Pancreas (tissue), 10 donors: ENCODE results near the gene VMP1. TPM values are rescaled to one million over a fixed set of nuclear protein-coding genes. Genes with fewer than 3 reads are reported as not detected.
"Not testable (repeated sequence)": the region's sequence is repeated elsewhere in the genome, so short reads cannot be mapped to it uniquely, and the experiment has no call there.

ENCODE experiments used
- ATAC-seq, 4 donors: fragments of 200-7000 bp; cut with Tn5 transposase; one replicate each; pipeline versions ENCODE4 v1.8.0 to v1.9.1; 2020; ENCODE audit warnings: mild to moderate bottlenecking in 4 of 4, moderate library complexity in 4 of 4
- DNase-seq, 6 donors: peaks; one replicate each; pipeline ENCODE4 v3.0.0-alpha.2; 2020
- FAIRE-seq: peaks from 2 replicates; lab custom pipeline; 2012; peaks lifted over from hg19 to GRCh38; lab: Jason Lieb, UNC
- H3K27ac ChIP-seq, 4 donors: fragments of 200-600 bp; sonication (generic); 1 replicate in 3 of 4; 2 replicates in 1 of 4; pipeline versions ENCODE4 v1.5.0 to v1.8.0; 2020
- H3K27me3 ChIP-seq, 4 donors: fragments of 200-600 bp; one replicate each; pipeline ENCODE4 v1.8.0; 2021
- H3K36me3 ChIP-seq, 3 donors: fragments of 200-600 bp; sonication (generic) in 1 of 3; one replicate each; pipeline versions ENCODE4 v1.5.0 to v1.8.0; 2020 to 2021
- H3K4me1 ChIP-seq, 3 donors: fragments of 200-600 bp; one replicate each; pipeline ENCODE4 v1.8.0; 2021
- H3K4me3 ChIP-seq, 4 donors: fragments of 200-600 bp; sonication (generic) in 2 of 4; one replicate each; pipeline versions ENCODE4 v1.5.0 to v1.8.0; 2020 to 2021
- H3K9me3 ChIP-seq, 4 donors: fragments of 200-600 bp; one replicate each; pipeline ENCODE4 v1.8.0; 2021
- WGBS, 2 donors: extraction: QIAGEN DNeasy Blood & Tissue Kit; methylation state at CpG; one replicate each; pipeline ENCODE4 v1.1.7; 2013; 5-methylcytosine and 5-hydroxymethylcytosine counted together
- intact Hi-C, 3 donors: fragments of 100-400 bp; cut with DNase I; formaldehyde crosslinking; loops; one replicate each; pipeline versions ENCODE4 v1.11.1 to v1.14.2; 2022
- polyA plus RNA-seq, 2 donors: library from polyadenylated mRNA; stranded (reverse); fragments of 200-250 nt; gene quantifications; one replicate each; pipeline ENCODE4 v1.2.3, GENCODE V29; 2013
- total RNA-seq, 6 donors: library from RNA; stranded (reverse); fragmentation: NEBNext Ultra II Directional in 4 of 6; extraction: Animal tissue kit (Norgen Biotek cat#: 25700) in 4 of 6; gene quantifications; one replicate each; pipeline versions ENCODE4 v1.2.1 to v1.2.4, GENCODE V29; 2021 to 2023
- TF ChIP-seq, protein P1 (sequence below), 4 donors: fragments of 200-600 bp; sonication (generic) in 3 of 4; IDR thresholded peaks; one replicate each; pipeline versions ENCODE4 v1.5.0 to v1.8.0; 2021; ENCODE audit warnings: antibody characterized with exemption in 4 of 4
- donor health status: healthy with polysubstance abuse.
- donor health status: DM: no; HTN: no; CAD: no; lungs with moderate emphysema.
- donor health status: DM: no; HTN: no; CAD: no.
- donor health status: control.
- donor health status: control.
- donor health status: Bipolar disorder and iron deficiency.
- donor health status: DM: yes; HTN: yes; CAD: no.
- donor health status: DM: no; HTN: no; CAD: no.
- donor health status: DM: no; HTN: no; CAD: no.
- donor health status: DM: yes; HTN: yes; CAD: no.

Gene VMP1
- total and polyA plus RNA-seq, 8 donors, result 55.5 to 177 (median 91.8) TPM

DNA sequence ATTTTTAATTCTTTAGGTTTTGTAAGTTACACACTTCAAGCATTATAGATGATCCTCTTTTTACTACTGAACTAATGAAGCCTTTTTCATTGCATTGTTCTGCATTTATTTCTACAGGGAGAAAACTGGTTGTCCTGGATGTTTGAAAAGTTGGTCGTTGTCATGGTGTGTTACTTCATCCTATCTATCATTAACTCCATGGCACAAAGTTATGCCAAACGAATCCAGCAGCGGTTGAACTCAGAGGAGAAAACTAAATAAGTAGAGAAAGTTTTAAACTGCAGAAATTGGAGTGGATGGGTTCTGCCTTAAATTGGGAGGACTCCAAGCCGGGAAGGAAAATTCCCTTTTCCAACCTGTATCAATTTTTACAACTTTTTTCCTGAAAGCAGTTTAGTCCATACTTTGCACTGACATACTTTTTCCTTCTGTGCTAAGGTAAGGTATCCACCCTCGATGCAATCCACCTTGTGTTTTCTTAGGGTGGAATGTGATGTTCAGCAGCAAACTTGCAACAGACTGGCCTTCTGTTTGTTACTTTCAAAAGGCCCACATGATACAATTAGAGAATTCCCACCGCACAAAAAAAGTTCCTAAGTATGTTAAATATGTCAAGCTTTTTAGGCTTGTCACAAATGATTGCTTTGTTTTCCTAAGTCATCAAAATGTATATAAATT, 132.3 kb downstream of the VMP1 start:
- Histone ChIP-seq H3K4me1 (peaks cover 19 to 27% (median 23%) of the 10 kb centered on the region in 3 donors), H3K4me3 (peak overlapping the region; percentile 29 to 59 (median 50)), H3K9me3 (no peaks in the 10 kb centered on the region), H3K27ac (peak overlapping the region; percentile 86 to 99 (median 91)), H3K27me3 (no peaks in the 10 kb centered on the region), H3K36me3 (peaks cover 0 to 14% (median 9%) of the 10 kb centered on the region in 3 donors)
- DNase-seq (no peak), FAIRE-seq (no peak), ATAC-seq (no peak)
- intact Hi-C loops, result no loop called here
- WGBS, 2 donors, result 13 to 22% methylated on average over 6 of the region's 6 CpGs
- TF ChIP-seq, protein P1, sequence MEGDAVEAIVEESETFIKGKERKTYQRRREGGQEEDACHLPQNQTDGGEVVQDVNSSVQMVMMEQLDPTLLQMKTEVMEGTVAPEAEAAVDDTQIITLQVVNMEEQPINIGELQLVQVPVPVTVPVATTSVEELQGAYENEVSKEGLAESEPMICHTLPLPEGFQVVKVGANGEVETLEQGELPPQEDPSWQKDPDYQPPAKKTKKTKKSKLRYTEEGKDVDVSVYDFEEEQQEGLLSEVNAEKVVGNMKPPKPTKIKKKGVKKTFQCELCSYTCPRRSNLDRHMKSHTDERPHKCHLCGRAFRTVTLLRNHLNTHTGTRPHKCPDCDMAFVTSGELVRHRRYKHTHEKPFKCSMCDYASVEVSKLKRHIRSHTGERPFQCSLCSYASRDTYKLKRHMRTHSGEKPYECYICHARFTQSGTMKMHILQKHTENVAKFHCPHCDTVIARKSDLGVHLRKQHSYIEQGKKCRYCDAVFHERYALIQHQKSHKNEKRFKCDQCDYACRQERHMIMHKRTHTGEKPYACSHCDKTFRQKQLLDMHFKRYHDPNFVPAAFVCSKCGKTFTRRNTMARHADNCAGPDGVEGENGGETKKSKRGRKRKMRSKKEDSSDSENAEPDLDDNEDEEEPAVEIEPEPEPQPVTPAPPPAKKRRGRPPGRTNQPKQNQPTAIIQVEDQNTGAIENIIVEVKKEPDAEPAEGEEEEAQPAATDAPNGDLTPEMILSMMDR (IDR thresholded peaks at IDR 0.05), result no peak

DNA sequence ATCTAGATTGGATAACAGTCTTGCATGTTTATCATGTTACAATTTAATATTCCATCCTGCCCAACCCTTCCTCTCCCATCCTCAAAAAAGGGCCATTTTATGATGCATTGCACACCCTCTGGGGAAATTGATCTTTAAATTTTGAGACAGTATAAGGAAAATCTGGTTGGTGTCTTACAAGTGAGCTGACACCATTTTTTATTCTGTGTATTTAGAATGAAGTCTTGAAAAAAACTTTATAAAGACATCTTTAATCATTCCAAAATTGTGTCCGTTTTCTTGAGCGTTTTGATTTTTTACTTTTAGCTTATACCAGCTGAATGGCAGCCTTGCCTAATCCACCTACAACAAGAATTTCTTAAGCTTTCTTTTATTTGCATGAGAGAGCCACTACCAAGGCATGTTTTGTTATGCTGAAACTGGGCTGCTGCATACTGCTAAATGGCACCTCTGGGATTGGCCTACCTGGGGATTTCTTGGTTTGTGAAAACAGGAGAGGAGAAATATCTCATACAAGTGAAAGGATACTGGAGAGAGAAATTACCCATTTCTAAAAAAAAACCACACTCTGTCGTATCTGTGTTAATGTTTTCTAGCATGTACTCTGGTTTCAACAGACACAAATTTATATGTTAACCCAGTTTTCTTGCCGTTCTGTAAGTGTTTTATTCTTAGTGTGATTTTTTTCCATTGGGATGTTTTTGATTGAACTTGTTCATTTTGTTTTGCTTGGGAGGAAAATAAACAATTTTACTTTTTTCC, 133.1 kb downstream of the VMP1 start:
- peak overlapping the region; percentile 86 to 99 (median 91) for H3K27ac ChIP-seq
- no peak for DNase-seq
- H3K4me3 ChIP-seq, result peak overlapping the region; percentile 29 to 59 (median 50)
- H3K9me3 ChIP-seq, result no peaks in the 10 kb centered on the region
- TF ChIP-seq, protein P1 (IDR thresholded peaks at IDR 0.05), result no peak
- ATAC-seq, result no peak
- WGBS, 2 donors, result 31 to 38% methylated on average over 4 of the region's 4 CpGs
- peaks cover 0 to 14% (median 9%) of the 10 kb centered on the region in 3 donors for H3K36me3 ChIP-seq
- no peaks in the 10 kb centered on the region for H3K27me3 ChIP-seq
- FAIRE-seq, result no peak
- intact Hi-C loops, result no loop called here
- peaks cover 24 to 34% (median 26%) of the 10 kb centered on the region in 3 donors for H3K4me1 ChIP-seq

DNA sequence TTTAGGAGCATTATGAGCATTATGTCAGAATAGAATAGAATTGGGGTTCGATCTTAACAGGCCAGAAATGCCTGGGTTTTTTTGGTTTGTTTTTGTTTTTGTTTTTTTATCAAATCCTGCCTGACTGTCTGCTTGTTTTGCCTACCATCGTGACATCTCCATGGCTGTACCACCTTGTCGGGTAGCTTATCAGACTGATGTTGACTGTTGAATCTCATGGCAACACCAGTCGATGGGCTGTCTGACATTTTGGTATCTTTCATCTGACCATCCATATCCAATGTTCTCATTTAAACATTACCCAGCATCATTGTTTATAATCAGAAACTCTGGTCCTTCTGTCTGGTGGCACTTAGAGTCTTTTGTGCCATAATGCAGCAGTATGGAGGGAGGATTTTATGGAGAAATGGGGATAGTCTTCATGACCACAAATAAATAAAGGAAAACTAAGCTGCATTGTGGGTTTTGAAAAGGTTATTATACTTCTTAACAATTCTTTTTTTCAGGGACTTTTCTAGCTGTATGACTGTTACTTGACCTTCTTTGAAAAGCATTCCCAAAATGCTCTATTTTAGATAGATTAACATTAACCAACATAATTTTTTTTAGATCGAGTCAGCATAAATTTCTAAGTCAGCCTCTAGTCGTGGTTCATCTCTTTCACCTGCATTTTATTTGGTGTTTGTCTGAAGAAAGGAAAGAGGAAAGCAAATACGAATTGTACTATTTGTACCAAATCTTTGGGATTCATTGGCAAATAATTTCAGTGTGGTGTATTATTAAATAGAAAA, 133.8 kb downstream of the VMP1 start:
- H3K9me3 ChIP-seq, DNase-seq, FAIRE-seq, H3K27me3 ChIP-seq, intact Hi-C loops, ATAC-seq: not testable (repeated sequence)
- Histone ChIP-seq H3K4me1 (peaks cover 25 to 37% (median 28%) of the 10 kb centered on the region in 3 donors), H3K4me3 (peak overlapping the region; percentile 29 to 59 (median 50)), H3K36me3 (peaks cover 0 to 14% (median 9%) of the 10 kb centered on the region in 3 donors), H3K27ac (peak overlapping the region; percentile 86 to 99 (median 91))
- WGBS, 2 donors, result 30 to 40% methylated on average over 7 of the region's 7 CpGs

DNA sequence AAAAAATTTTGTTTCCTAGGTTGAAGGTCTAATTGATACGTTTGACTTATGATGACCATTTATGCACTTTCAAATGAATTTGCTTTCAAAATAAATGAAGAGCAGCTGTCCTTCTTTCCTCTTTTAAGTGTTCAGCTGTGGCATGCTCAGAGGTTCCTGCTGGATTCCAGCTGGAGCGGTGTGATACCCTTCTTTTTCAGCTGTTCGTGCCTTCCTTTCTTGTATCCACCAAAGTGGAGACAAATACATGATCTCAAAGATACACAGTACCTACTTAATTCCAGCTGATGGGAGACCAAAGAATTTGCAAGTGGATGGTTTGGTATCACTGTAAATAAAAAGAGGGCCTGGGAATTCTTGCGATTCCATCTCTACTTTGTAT, 134.4 kb downstream of the VMP1 start:
- H3K9me3 ChIP-seq, DNase-seq, intact Hi-C loops, ATAC-seq, H3K27me3 ChIP-seq, FAIRE-seq: not testable (repeated sequence)
- 64% methylated on average over 4 of the region's 4 CpGs for WGBS, 2 donors
- peaks cover 0 to 14% (median 9%) of the 10 kb centered on the region in 3 donors for H3K36me3 ChIP-seq
- H3K4me3 ChIP-seq, result peak overlapping the region in 2 of 4 donors; percentile 49 to 59
- peak overlapping the region; percentile 12 to 99 (median 58) for H3K27ac ChIP-seq
- H3K4me1 ChIP-seq, result peaks cover 24 to 38% (median 28%) of the 10 kb centered on the region in 3 donors

DNA sequence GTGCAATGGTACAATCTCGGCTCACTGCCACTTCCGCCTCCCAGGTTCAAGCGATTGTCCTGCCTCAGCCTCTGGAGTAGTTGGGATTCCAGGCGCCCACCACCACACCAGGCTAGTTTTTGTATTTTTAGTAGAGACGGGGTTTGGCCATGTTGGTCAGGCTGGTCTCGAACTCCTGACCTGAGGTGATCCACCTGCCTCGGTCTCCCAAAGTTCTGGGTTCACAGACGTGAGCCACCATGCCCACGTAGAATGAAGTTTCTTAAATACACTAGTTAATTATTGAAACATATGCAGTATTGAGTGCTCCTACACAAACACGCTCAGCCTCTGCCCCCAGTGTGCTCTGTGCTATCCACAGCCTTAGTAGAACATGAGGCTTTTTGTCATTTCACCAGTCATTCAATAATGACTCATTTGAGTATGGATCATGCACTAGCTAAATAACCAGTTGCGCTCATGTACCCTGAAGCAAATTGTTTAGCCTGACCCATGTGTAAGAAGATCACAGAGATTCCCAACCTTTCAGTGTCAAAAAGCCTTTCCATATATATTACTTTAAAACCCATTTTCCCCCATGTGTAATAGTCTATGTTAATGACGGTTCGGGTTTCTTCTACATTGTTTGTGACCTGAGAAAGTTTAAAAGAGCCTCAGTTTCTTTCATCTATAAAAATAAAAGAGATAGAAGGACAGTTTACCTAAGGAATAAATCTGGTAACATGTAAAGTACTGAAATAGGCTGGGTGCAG, 135.6 kb downstream of the VMP1 start:
- intact Hi-C loops, result no loop called here
- 87 to 89% methylated on average over 13 of the region's 13 CpGs for WGBS, 2 donors
- FAIRE-seq (no peak), ATAC-seq (peak in 2 of 4 donors; percentile 2 to 11), DNase-seq (peak in 4 of 6 donors; percentile 44 to 86 (median 61))
- Histone ChIP-seq H3K36me3 (peaks cover 0 to 14% (median 9%) of the 10 kb centered on the region in 3 donors), H3K4me3 (peak overlapping the region in 1 of 4 donors; percentile 59), H3K9me3 (no peaks in the 10 kb centered on the region), H3K4me1 (peaks cover 36 to 50% (median 36%) of the 10 kb centered on the region in 3 donors), H3K27me3 (no peaks in the 10 kb centered on the region), H3K27ac (peak overlapping the region in 2 of 4 donors; percentile 95 to 99)
- TF ChIP-seq, protein P1 (IDR thresholded peaks at IDR 0.05), result no peak
